Aorta (tissue), 5 donors: ENCODE results near the gene CARD10. TPM values are rescaled to one million over a fixed set of nuclear protein-coding genes. Genes with fewer than 3 reads are reported as not detected.
"Not testable (repeated sequence)": the region's sequence is repeated elsewhere in the genome, so short reads cannot be mapped to it uniquely, and the experiment has no call there.

Experiments
- ATAC-seq: fragments of 200-7000 bp; cut with Tn5 transposase; one replicate; pipeline ENCODE4 v1.9.1; 2022; ENCODE audit warnings: moderate library complexity; ENCODE audit not compliant: low FRiP score
- DNase-seq, 2 donors: peaks; one replicate each; pipeline ENCODE4 v3.0.0-alpha.2; 2020
- H3K27ac ChIP-seq, 2 donors: one replicate each; pipeline ENCODE4 v1.5.1; 2013; ENCODE audit warnings: low read length in 2 of 2, mild to moderate bottlenecking in 2 of 2, moderate library complexity in 2 of 2, control low read depth in 1 of 2, inconsistent platforms in 1 of 2, low read depth in 1 of 2
- H3K27me3 ChIP-seq, 2 donors: one replicate each; pipeline ENCODE4 v1.6.1; 2013; ENCODE audit warnings: control low read depth in 1 of 2, low read length in 1 of 2, mild to moderate bottlenecking in 1 of 2, moderate library complexity in 1 of 2; ENCODE audit not compliant: insufficient read depth in 2 of 2, control insufficient read depth in 1 of 2
- H3K36me3 ChIP-seq, 2 donors: one replicate each; pipeline ENCODE4 v1.6.1; 2013; ENCODE audit warnings: control low read depth in 1 of 2, low read length in 1 of 2, mild to moderate bottlenecking in 1 of 2; ENCODE audit not compliant: insufficient read depth in 2 of 2, control insufficient read depth in 1 of 2
- H3K4me1 ChIP-seq, 2 donors: one replicate each; pipeline ENCODE4 v1.6.1; 2013; ENCODE audit warnings: low read length in 2 of 2, control low read depth in 1 of 2, mild to moderate bottlenecking in 1 of 2, moderate library complexity in 1 of 2; ENCODE audit not compliant: insufficient read depth in 2 of 2, control insufficient read depth in 1 of 2
- H3K4me3 ChIP-seq, 2 donors: one replicate each; pipeline ENCODE4 v1.5.1; 2013; ENCODE audit warnings: low read length in 2 of 2, control low read depth in 1 of 2, mild to moderate bottlenecking in 1 of 2
- H3K9me3 ChIP-seq: one replicate; pipeline ENCODE4 v1.6.1; 2013; ENCODE audit warnings: mild to moderate bottlenecking, low read length; ENCODE audit not compliant: control insufficient read depth
- WGBS, 2 donors: extraction: QIAGEN DNeasy Blood & Tissue Kit; methylation state at CpG; one replicate each; pipeline ENCODE4 v1.1.7; 2013; 5-methylcytosine and 5-hydroxymethylcytosine counted together
- intact Hi-C, 2 donors: fragments of 100-400 bp; cut with DNase I; formaldehyde crosslinking; loops; one replicate each; pipeline versions ENCODE4 v1.14.2 to v1.15.0; 2022
- polyA plus RNA-seq, 2 donors: library from polyadenylated mRNA; stranded (reverse); fragments of 200-250 nt; gene quantifications; one replicate each; pipeline ENCODE4 v1.2.3, GENCODE V29; 2013
- total RNA-seq, 2 donors: library from RNA; stranded (reverse); fragmentation: NEBNext Ultra II Directional; extraction: Animal tissue kit (Norgen Biotek cat#: 25700); gene quantifications; one replicate each; pipeline ENCODE4 v1.2.1, GENCODE V29; 2021
- donor health status: healthy with polysubstance abuse.
- donor health status: Bipolar disorder and iron deficiency.
- donor health status: DM: no; HTN: no; CAD: no.
- donor health status: DM: no; HTN: no; CAD: no.
- donor health status: DM: yes; HTN: yes; CAD: no.

CARD10 gene
- total and polyA plus RNA-seq, 4 donors: 2.2 to 24.9 (median 9.4) TPM

GRCh38 chr22:37471727-37472417 is 47.3 kb downstream of the CARD10 start:
- Histone ChIP-seq H3K9me3 (no peaks in the 10 kb centered on the region), H3K4me3 (no peak overlapping the region), H3K27me3 (no peaks in the 10 kb centered on the region), H3K4me1 (no peaks in the 10 kb centered on the region), H3K27ac (no peak overlapping the region), H3K36me3 (no peaks in the 10 kb centered on the region)
- ATAC-seq (no peak), DNase-seq (no peak)
- WGBS, 2 donors: 79 to 81% methylated on average over 9 of the region's 9 CpGs
- intact Hi-C loops: no loop called here

DNA sequence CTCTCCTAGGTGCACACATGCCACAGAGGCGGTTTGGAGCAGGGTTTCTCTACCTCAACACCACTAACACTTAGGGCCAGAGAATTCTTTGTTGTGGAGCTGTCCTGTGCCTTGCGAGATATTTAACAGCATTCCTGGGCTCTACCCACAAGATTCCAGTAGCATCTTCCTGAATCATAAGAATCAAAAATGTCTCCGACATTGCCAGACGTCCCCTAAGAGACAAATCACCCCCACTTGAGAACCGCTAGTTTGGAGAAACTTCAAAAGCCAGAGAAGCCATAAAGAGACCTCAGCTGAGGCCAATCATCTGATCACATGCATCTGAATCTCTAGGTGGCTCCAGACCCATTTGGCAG is 49.1 kb downstream of the CARD10 start:
- Histone ChIP-seq H3K27me3 (no peaks in the 10 kb centered on the region), H3K27ac (no peak overlapping the region), H3K36me3 (no peaks in the 10 kb centered on the region), H3K4me1 (no peaks in the 10 kb centered on the region), H3K4me3 (no peak overlapping the region), H3K9me3 (peaks cover 2% of the 10 kb centered on the region)
- 58 to 61% methylated on average over 5 of the region's 5 CpGs for WGBS, 2 donors
- ATAC-seq (no peak), DNase-seq (no peak)
- intact Hi-C loops: no loop called here

DNA sequence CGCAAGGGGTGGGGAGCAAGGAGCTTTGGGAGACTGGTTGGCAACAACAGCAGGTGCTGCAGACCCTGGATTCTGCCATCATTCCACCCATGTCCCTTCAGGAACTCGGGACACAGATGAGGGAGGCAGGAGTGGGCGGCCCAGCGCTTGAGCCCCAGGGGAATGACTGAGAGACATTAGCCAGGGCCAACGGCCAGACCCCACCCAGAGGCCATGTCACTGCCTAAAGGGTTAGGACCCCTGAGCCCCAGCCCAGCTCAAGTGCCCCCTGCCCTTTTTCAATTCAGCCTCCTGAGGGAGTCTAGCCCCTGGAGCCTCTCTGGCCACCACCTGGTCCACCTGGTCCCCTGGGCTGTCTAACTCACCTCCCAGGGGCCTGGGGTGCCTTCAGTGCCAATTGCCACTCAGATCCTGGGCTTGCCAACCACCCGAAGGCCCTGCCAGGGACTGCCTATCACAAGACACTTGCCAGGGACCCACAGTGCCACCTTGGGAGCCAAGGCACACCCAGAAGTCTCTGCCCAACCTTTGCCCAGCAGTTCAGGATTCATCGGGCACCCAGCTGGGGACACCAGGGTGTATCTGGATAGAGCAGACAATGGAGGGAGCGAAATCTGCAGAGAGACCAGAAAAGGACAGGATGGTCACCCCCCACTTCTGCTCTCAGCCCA is 49.7 kb downstream of the CARD10 start:
- Histone ChIP-seq H3K4me1 (no peaks in the 10 kb centered on the region), H3K27ac (no peak overlapping the region), H3K36me3 (no peaks in the 10 kb centered on the region), H3K9me3 (peaks cover 2% of the 10 kb centered on the region), H3K4me3 (no peak overlapping the region), H3K27me3 (no peaks in the 10 kb centered on the region)
- intact Hi-C loops: no loop called here
- no peak for ATAC-seq
- WGBS, 2 donors: 69 to 70% methylated on average over 8 of the region's 8 CpGs
- DNase-seq: no peak

- WGBS, 2 donors: 85 to 86% methylated on average over 14 of the region's 14 CpGs
- H3K27ac ChIP-seq, intact Hi-C loops, ATAC-seq, H3K27me3 ChIP-seq, H3K9me3 ChIP-seq, H3K4me1 ChIP-seq, DNase-seq, H3K4me3 ChIP-seq, H3K36me3 ChIP-seq: not testable (repeated sequence)
These were observed 51.0 kb downstream of the CARD10 start for GRCh38 chr22:37468201-37468695.

DNA sequence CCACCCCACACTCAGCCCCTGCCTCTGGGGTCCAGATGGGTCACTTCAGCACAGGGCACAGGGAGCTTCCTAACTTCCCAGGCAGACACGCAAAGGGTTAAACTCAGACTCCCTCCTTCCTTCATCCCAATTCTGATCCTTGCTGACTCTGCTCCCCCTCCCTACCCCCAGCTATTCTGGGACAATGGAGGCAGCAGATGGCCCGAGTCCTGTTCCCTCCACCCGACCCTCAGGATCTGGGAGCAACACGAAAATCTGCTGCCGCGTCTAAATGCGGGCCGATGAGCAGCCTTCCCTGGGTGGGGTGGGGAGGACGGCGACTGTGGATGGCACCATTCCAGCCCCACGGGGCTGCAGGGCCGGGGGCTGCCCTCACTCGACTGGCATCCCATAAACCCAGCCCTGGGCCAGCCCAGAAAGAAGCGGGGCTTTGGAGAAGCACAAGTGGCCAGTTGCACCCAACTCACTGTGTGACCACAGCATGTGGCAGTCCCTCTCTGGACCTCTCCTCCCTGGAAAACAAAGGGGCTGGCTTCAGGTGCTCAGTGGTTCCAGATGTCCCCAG is 51.7 kb downstream of the CARD10 start:
- WGBS, 2 donors: 46% methylated on average over 14 of the region's 14 CpGs
- no peaks in the 10 kb centered on the region for H3K4me1 ChIP-seq
- intact Hi-C loops: no loop called here
- no peak overlapping the region for H3K4me3 ChIP-seq
- H3K27me3 ChIP-seq: no peaks in the 10 kb centered on the region
- peaks cover 2% of the 10 kb centered on the region for H3K9me3 ChIP-seq
- H3K36me3 ChIP-seq: no peaks in the 10 kb centered on the region
- H3K27ac ChIP-seq: no peak overlapping the region
- ATAC-seq (no peak), DNase-seq (no peak)

DNA sequence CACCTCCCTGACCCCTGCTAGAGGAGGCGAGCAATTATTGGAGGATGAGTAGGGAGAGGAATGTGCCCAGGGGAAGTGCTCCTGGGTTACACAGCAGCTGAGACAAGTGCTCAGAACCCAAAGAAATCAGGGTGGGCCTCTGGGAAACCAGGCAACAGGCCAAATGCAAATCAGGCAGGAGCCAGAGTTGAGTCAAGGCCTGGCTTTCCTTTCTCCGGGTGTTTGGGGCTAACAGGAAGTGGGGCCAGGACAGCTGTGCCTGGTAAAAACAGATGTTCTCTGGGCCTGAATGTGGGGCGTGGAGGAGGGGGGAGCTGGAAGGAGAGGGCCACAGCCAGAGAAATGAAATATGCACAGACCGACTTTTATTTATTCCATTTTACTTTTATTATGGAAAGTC is 55.0 kb downstream of the CARD10 start:
- Histone ChIP-seq H3K4me1 (no peaks in the 10 kb centered on the region), H3K9me3 (peaks cover 2% of the 10 kb centered on the region), H3K27ac (no peak overlapping the region), H3K4me3 (no peak overlapping the region), H3K27me3 (no peaks in the 10 kb centered on the region), H3K36me3 (no peaks in the 10 kb centered on the region)
- intact Hi-C loops: no loop called here
- WGBS, 2 donors: 29 to 45% methylated on average over 4 of the region's 4 CpGs
- DNase-seq: no peak
- no peak for ATAC-seq

GRCh38 chr22:37462983-37463382 is 56.2 kb downstream of the CARD10 start:
- Histone ChIP-seq H3K4me1 (no peaks in the 10 kb centered on the region), H3K27me3 (no peaks in the 10 kb centered on the region), H3K4me3 (no peak overlapping the region), H3K27ac (no peak overlapping the region), H3K9me3 (peaks cover 2% of the 10 kb centered on the region), H3K36me3 (no peaks in the 10 kb centered on the region)
- WGBS, 2 donors: 4 to 7% methylated on average over 5 of the region's 5 CpGs
- intact Hi-C loops: no loop called here
- no peak for DNase-seq
- no peak for ATAC-seq

- Histone ChIP-seq H3K9me3 (peaks cover 2% of the 10 kb centered on the region), H3K27me3 (no peaks in the 10 kb centered on the region), H3K27ac (no peak overlapping the region), H3K36me3 (no peaks in the 10 kb centered on the region), H3K4me1 (no peaks in the 10 kb centered on the region), H3K4me3 (no peak overlapping the region)
- DNase-seq (no peak), ATAC-seq (no peak)
- intact Hi-C loops: no loop called here
- 70 to 76% methylated on average over 5 of the region's 5 CpGs for WGBS, 2 donors
These were observed 56.8 kb downstream of the CARD10 start for GRCh38 chr22:37462436-37462835.

GRCh38 chr22:37461961-37462360 is 57.3 kb downstream of the CARD10 start:
- intact Hi-C loops: no loop called here
- Histone ChIP-seq H3K27me3 (no peaks in the 10 kb centered on the region), H3K36me3 (no peaks in the 10 kb centered on the region), H3K9me3 (peaks cover 2% of the 10 kb centered on the region), H3K4me3 (no peak overlapping the region), H3K4me1 (no peaks in the 10 kb centered on the region), H3K27ac (no peak overlapping the region)
- DNase-seq: no peak
- 33 to 37% methylated on average over 6 of the region's 6 CpGs for whole genome bisulfite sequencing, 2 donors
- peak; percentile 36 for ATAC-seq
